K562 (cell line): Measurements from ENCODE around the gene IFT122. TPM values are rescaled to one million over a fixed set of nuclear protein-coding genes. Genes with fewer than 3 reads are reported as not detected.

ENCODE experiments used
- CTCF ChIP-seq, 3 experiments: IDR thresholded peaks in 2 of 3; conservative IDR thresholded peaks in 1 of 3; 2 replicates each; pipeline ENCODE4 v1.5.1; 2011 to 2012; ENCODE audit warnings: low read length in 3 of 3, mild to moderate bottlenecking in 3 of 3, control low read depth in 2 of 3, improper control_type of control experiment in 1 of 3, inconsistent platforms in 1 of 3, low read depth in 1 of 3, mixed read lengths in 1 of 3, moderate library complexity in 1 of 3; ENCODE audit not compliant: insufficient read depth in 2 of 3
- ETV6 ChIP-seq, 3 experiments: fragments of 150-350 bp in 1 of 3; sonication (generic) in 1 of 3; formaldehyde crosslinking in 1 of 3; IDR thresholded peaks; 2 replicates each; pipeline versions ENCODE4 v1.6.1 to v1.8.0; 2014 to 2022; ENCODE audit warnings: borderline replicate concordance in 2 of 3, low read depth in 2 of 3, antibody characterized with exemption in 1 of 3, low read length in 1 of 3, mild to moderate bottlenecking in 1 of 3, missing genetic modification reagents in 1 of 3
- MITF ChIP-seq: IDR thresholded peaks from 2 replicates; pipeline ENCODE4 v1.6.1; 2014; ENCODE audit warnings: antibody characterized with exemption
- MYC ChIP-seq, 2 experiments: fragments of 250-450 bp in 1 of 2; sonication (Bioruptor Pico) in 1 of 2; IDR thresholded peaks; 2 replicates each; pipeline versions ENCODE4 v1.5.1 to v1.6.1; 2012 to 2021; ENCODE audit warnings: low read depth in 2 of 2, borderline replicate concordance in 1 of 2, improper control_type of control experiment in 1 of 2, low read length in 1 of 2, mild to moderate bottlenecking in 1 of 2, moderate library complexity in 1 of 2
- NFATC3 ChIP-seq: fragments of 450-650 bp; IDR thresholded peaks from 2 replicates; pipeline ENCODE4 v1.6.1; 2017; ENCODE audit warnings: mild to moderate bottlenecking
- PCBP2 ChIP-seq: fragments of 200-400 bp; formaldehyde crosslinking; IDR thresholded peaks from 2 replicates; pipeline ENCODE4 v1.6.1; 2018; ENCODE audit warnings: low read length, low read depth, mild to moderate bottlenecking, moderate library complexity; ENCODE audit not compliant: poor library complexity, severe bottlenecking
- RBFOX2 ChIP-seq: fragments of 200-400 bp; formaldehyde crosslinking; IDR thresholded peaks from 2 replicates; pipeline ENCODE4 v1.6.1; 2017; ENCODE audit warnings: low read depth, mild to moderate bottlenecking, low read length, moderate library complexity
- RFX5 ChIP-seq: IDR thresholded peaks from 2 replicates; pipeline ENCODE4 v1.6.1; 2011; ENCODE audit warnings: low read depth, mild to moderate bottlenecking, improper control_type of control experiment, low read length
- SNIP1 ChIP-seq: fragments of 450-650 bp; IDR thresholded peaks from 2 replicates; pipeline ENCODE4 v1.7.1; 2017; ENCODE audit warnings: low read depth, mild to moderate bottlenecking
- SPI1 ChIP-seq: IDR thresholded peaks from 2 replicates; pipeline ENCODE4 v1.6.1; 2011; ENCODE audit warnings: low read depth, low read length, control low read depth, borderline replicate concordance
- TOE1 ChIP-seq, 2 experiments: fragments of 450-650 bp in 1 of 2; sonication (generic) in 1 of 2; formaldehyde crosslinking in 1 of 2; IDR thresholded peaks; 2 replicates each; pipeline versions ENCODE4 v1.7.1 to v1.8.0; 2016 to 2022; ENCODE audit warnings: borderline replicate concordance in 2 of 2, mild to moderate bottlenecking in 2 of 2, antibody characterized with exemption in 1 of 2, inconsistent platforms in 1 of 2, low read depth in 1 of 2, missing genetic modification reagents in 1 of 2, moderate library complexity in 1 of 2
- ZBTB7A ChIP-seq: IDR thresholded peaks from 2 replicates; pipeline ENCODE4 v1.6.1; 2011; ENCODE audit warnings: low read depth, mild to moderate bottlenecking, low read length, moderate library complexity, borderline replicate concordance; ENCODE audit not compliant: control insufficient read depth
- ZFX ChIP-seq: sonication (generic); formaldehyde crosslinking; IDR thresholded peaks from 2 replicates; pipeline ENCODE4 v1.8.0; 2022; ENCODE audit warnings: mild to moderate bottlenecking, missing genetic modification reagents, moderate library complexity
- ZNF511 ChIP-seq: sonication (generic); formaldehyde crosslinking; IDR thresholded peaks from 2 replicates; pipeline ENCODE4 v1.8.0; 2022; ENCODE audit warnings: mild to moderate bottlenecking, missing genetic modification reagents
- ZNF592 ChIP-seq: fragments of 450-650 bp; IDR thresholded peaks from 2 replicates; pipeline ENCODE4 v1.6.1; 2017; ENCODE audit warnings: antibody characterized with exemption, mild to moderate bottlenecking
- ZZZ3 ChIP-seq: fragments of 450-650 bp; IDR thresholded peaks from 2 replicates; pipeline ENCODE4 v1.6.1; 2016; ENCODE audit warnings: antibody characterized with exemption, mild to moderate bottlenecking, moderate library complexity
- polyA plus RNA-seq, 8 experiments: library from polyadenylated mRNA; depleted of rRNA in 4 of 8; stranded (reverse) in 5 of 8; unstranded in 3 of 8; fragments of >200 nt; fragmentation: Nextera tagmentation in 2 of 8; fragmentation: Illumina TruSeq in 1 of 8; extraction: Ambion mirVana in 2 of 8; extraction: Trizol in 1 of 8; gene quantifications; 2 replicates each; pipeline versions ENCODE4 v1.2.1 to v1.2.3, GENCODE V29; 2011 to 2014; ENCODE audit warnings: inconsistent platforms in 1 of 8, missing spikeins in 1 of 8
- total RNA-seq, 7 experiments: library from RNA; depleted of rRNA in 6 of 7; stranded (reverse); fragments of >200 nt in 6 of 7; fragmentation: Illumina TruSeq in 2 of 7; extraction: Trizol in 2 of 7; gene quantifications; 2 replicates each; pipeline versions ENCODE4 v1.2.1 to v1.2.3, GENCODE V29; 2011 to 2021; ENCODE audit warnings: low replicate concordance in 1 of 7

IFT122 gene
- total and polyA plus RNA-seq, 9 of the 15 experiments (the other 6 are each of a cell fraction or from before 2014, with no cell fraction given) = 2.4 to 11.5 (median 7.7) TPM

GRCh38 chr3:129399145-129399894 lies 40.7 kb upstream of the IFT122 start (continued):
- TF ChIP-seq ZZZ3 = peak; percentile 76
- peak; percentile 22 to 65; a peak in 2 of 4 replicates for TF ChIP-seq ETV6 (IDR thresholded peaks at IDR 0.05; ENCODE audit: borderline replicate concordance in 1 of 2, low read depth in 2 of 2, low read length in 1 of 2)
- no peak for TF ChIP-seq ETV6 (CRISPR knock-in tag; IDR thresholded peaks at IDR 0.05; ENCODE audit: borderline replicate concordance)
- TF ChIP-seq MITF = no peak
- TF ChIP-seq TOE1 (IDR thresholded peaks at IDR 0.05; ENCODE audit: borderline replicate concordance) = peak; percentile 72
- TF ChIP-seq TOE1 (CRISPR knock-in tag; IDR thresholded peaks at IDR 0.05; ENCODE audit: borderline replicate concordance, low read depth) = no peak
- TF ChIP-seq MYC (IDR thresholded peaks at IDR 0.05; ENCODE audit: low read depth, low read length) = peak; percentile 9; the same call in 1 of the 2 replicates
- TF ChIP-seq MYC (CRISPR knock-in tag; IDR thresholded peaks at IDR 0.05; ENCODE audit: borderline replicate concordance, low read depth) = no peak
- 0 out of 2 replicates have a peak, but pooled peaks have one; percentile 68 for TF ChIP-seq ZNF511 (CRISPR knock-in tag)
- peak; percentile 63; the same call in 1 of the 2 replicates for TF ChIP-seq SPI1
- TF ChIP-seq ZBTB7A = no peak
- TF ChIP-seq ZNF592 = peak; percentile 28; the same call in 1 of the 2 replicates
- peak; percentile 26; the same call in 1 of the 2 replicates for TF ChIP-seq RBFOX2
- 0 out of 2 replicates have a peak, but pooled peaks have one; percentile 7 for TF ChIP-seq SNIP1
- TF ChIP-seq ZFX = peak; percentile 77
- TF ChIP-seq NFATC3 = peak; percentile 54; the same call in 1 of the 2 replicates
- peak; percentile 56 to 73 (median 71) for TF ChIP-seq CTCF (IDR thresholded peaks at IDR 0.05 in 2 of 3, conservative IDR thresholded peaks at IDR 0.05 in 1 of 3; ENCODE audit: insufficient read depth in 2 of 3, low read depth in 1 of 3, low read length in 3 of 3)
- TF ChIP-seq RFX5 = no peak
- no peak for TF ChIP-seq PCBP2
